ENCODE data around the gene OVOL1.
"Not testable (repeated sequence)": the region's sequence is repeated elsewhere in the genome, so short reads cannot be mapped to it uniquely, and the experiment has no call there.

OVOL1 gene

GRCh38 chr11:65822776-65823528 is 36.1 kb downstream of the OVOL1 start:
- peak overlapping the region; percentile 89 for H3K27ac ChIP-seq
- TF ChIP-seq CTCF (conservative IDR thresholded peaks at IDR 0.05) = peak; percentile 39

GRCh38 chr11:65826984-65827735 is 40.3 kb downstream of the OVOL1 start:
- no peak for TF ChIP-seq CTCF (conservative IDR thresholded peaks at IDR 0.05)
- H3K27ac ChIP-seq = no peak overlapping the region

- H3K27ac ChIP-seq = no peak overlapping the region
- no peak for TF ChIP-seq CTCF (conservative IDR thresholded peaks at IDR 0.05)
Observed at GRCh38 chr11:65829459-65829858, 42.6 kb downstream of the OVOL1 start.

GRCh38 chr11:65832231-65832630 is 45.4 kb downstream of the OVOL1 start:
- H3K27ac ChIP-seq = not testable (repeated sequence)

- H3K27ac ChIP-seq = peak within 1 kb of the TSS; percentile 28; the same call in 1 of the 2 replicates
- TF ChIP-seq CTCF (conservative IDR thresholded peaks at IDR 0.05) = no peak
Observed at GRCh38 chr11:65833297-65834030, 46.6 kb downstream of the OVOL1 start, which contains the start of gene SNX32. Gene SNX32 (plus strand): TSS chr11:65833963. CDS start chr11:65834066, 103 bp downstream.

- peak overlapping the region; percentile 28; the same call in 1 of the 2 replicates for H3K27ac ChIP-seq
- TF ChIP-seq CTCF (conservative IDR thresholded peaks at IDR 0.05) = no peak
Observed at GRCh38 chr11:65834202-65834601, 47.3 kb downstream of the OVOL1 start.

GRCh38 chr11:65842144-65842543 is 55.3 kb downstream of the OVOL1 start:
- no peak for TF ChIP-seq CTCF (conservative IDR thresholded peaks at IDR 0.05)
- H3K27ac ChIP-seq = no peak overlapping the region
